ENCODE results near the gene FANCD2OS. TPM values are rescaled to one million over a fixed set of nuclear protein-coding genes. Genes with fewer than 3 reads are reported as not detected.

FANCD2OS gene
- total and polyA plus RNA-seq, 4 donors: not detected

GRCh38 chr3:10157031-10157430 lies 49.0 kb upstream of the FANCD2OS start:
- 85% methylated on average over 4 of the region's 4 CpGs for WGBS
- TF ChIP-seq ZBTB33 (IDR thresholded peaks at IDR 0.05): no peak
- TF ChIP-seq ATF3 (IDR thresholded peaks at IDR 0.05): no peak
- no peak for TF ChIP-seq SP1 (IDR thresholded peaks at IDR 0.05)
- TF ChIP-seq MAX (IDR thresholded peaks at IDR 0.05): no peak
- TF ChIP-seq HNF4G (IDR thresholded peaks at IDR 0.05): no peak
- no peak for TF ChIP-seq REST (IDR thresholded peaks at IDR 0.05)
- TF ChIP-seq NR2F2 (IDR thresholded peaks at IDR 0.05): no peak
- no peak for TF ChIP-seq FOXA2 (IDR thresholded peaks at IDR 0.05)
- TF ChIP-seq RAD21 (IDR thresholded peaks at IDR 0.05): no peak
- TF ChIP-seq YY1 (IDR thresholded peaks at IDR 0.05): no peak
- no peak for TF ChIP-seq GABPA (IDR thresholded peaks at IDR 0.05 in 1 of 2, conservative IDR thresholded peaks at IDR 0.05 in 1 of 2)
- TF ChIP-seq CTCF (IDR thresholded peaks at IDR 0.05; ENCODE audit: low read depth, low read length, missing input control): no peak
- TF ChIP-seq HNF4A (conservative IDR thresholded peaks at IDR 0.05): no peak
- no peak for TF ChIP-seq EGR1 (IDR thresholded peaks at IDR 0.05; ENCODE audit: low read depth in 2 of 2)
- TF ChIP-seq FOXA1 (IDR thresholded peaks at IDR 0.05): no peak
- DNase-seq (ENCODE audit: low spot score): no peak
- H3K27me3 ChIP-seq (ENCODE audit: control insufficient read depth in 4 of 4, insufficient read depth in 4 of 4, low read length in 3 of 4): no peaks in the 10 kb centered on the region
- peaks cover 0 to 9% (median 6%) of the 10 kb centered on the region in 4 donors for H3K36me3 ChIP-seq (ENCODE audit: control insufficient read depth in 4 of 4, insufficient read depth in 3 of 4, low read depth in 1 of 4, low read length in 3 of 4)
- no peak overlapping the region for H3K9ac ChIP-seq (ENCODE audit: low read depth in 1 of 2, low read length in 2 of 2)
- H3K4me1 ChIP-seq (ENCODE audit: control insufficient read depth in 4 of 4, insufficient read depth in 4 of 4, low read length in 3 of 4): no peaks in the 10 kb centered on the region
- no peak overlapping the region for H3K4me3 ChIP-seq (ENCODE audit: low read depth in 1 of 3, low read length in 3 of 3)
- no peaks in the 10 kb centered on the region for H3K9me3 ChIP-seq (ENCODE audit: control insufficient read depth in 4 of 4, low read length in 3 of 4)
- no peak overlapping the region for H3K27ac ChIP-seq (ENCODE audit: low read depth in 1 of 2, low read length in 2 of 2)

- no peak for DNase-seq (ENCODE audit: low spot score)
- Histone ChIP-seq H3K4me1 (ENCODE audit: control insufficient read depth in 4 of 4, insufficient read depth in 4 of 4, low read length in 3 of 4) (no peaks in the 10 kb centered on the region), H3K36me3 (ENCODE audit: control insufficient read depth in 4 of 4, insufficient read depth in 3 of 4, low read depth in 1 of 4, low read length in 3 of 4) (peaks cover 5 to 17% (median 9%) of the 10 kb centered on the region in 4 donors), H3K27ac (ENCODE audit: low read depth in 1 of 2, low read length in 2 of 2) (no peak overlapping the region), H3K9ac (ENCODE audit: low read depth in 1 of 2, low read length in 2 of 2) (no peak overlapping the region), H3K9me3 (ENCODE audit: control insufficient read depth in 4 of 4, low read length in 3 of 4) (no peaks in the 10 kb centered on the region), H3K4me3 (ENCODE audit: low read depth in 1 of 3, low read length in 3 of 3) (no peak overlapping the region), H3K27me3 (ENCODE audit: control insufficient read depth in 4 of 4, insufficient read depth in 4 of 4, low read length in 3 of 4) (no peaks in the 10 kb centered on the region)
- WGBS: 94% methylated on average over 4 of the region's 4 CpGs
- TF ChIP-seq HNF4G (IDR thresholded peaks at IDR 0.05): no peak
- TF ChIP-seq RXRA (IDR thresholded peaks at IDR 0.05): no peak
- TF ChIP-seq RAD21 (IDR thresholded peaks at IDR 0.05): no peak
- no peak for TF ChIP-seq ZBTB33 (IDR thresholded peaks at IDR 0.05)
- no peak for TF ChIP-seq CTCF (IDR thresholded peaks at IDR 0.05; ENCODE audit: low read depth, low read length, missing input control)
- no peak for TF ChIP-seq YY1 (IDR thresholded peaks at IDR 0.05)
- TF ChIP-seq MAX (IDR thresholded peaks at IDR 0.05): no peak
- no peak for TF ChIP-seq NR2F2 (IDR thresholded peaks at IDR 0.05)
- no peak for TF ChIP-seq HNF4A (conservative IDR thresholded peaks at IDR 0.05)
Observed at GRCh38 chr3:10155658-10156057, 47.6 kb upstream of the FANCD2OS start.
